Central memory CD4-positive, alpha-beta T cell (primary cell): ENCODE results near the gene ARFGEF2.
"Not testable (repeated sequence)": the region's sequence is repeated elsewhere in the genome, so short reads cannot be mapped to it uniquely, and the experiment has no call there.

Experiments used
- DNase-seq: peaks from one replicate; pipeline ENCODE4 v3.0.0; 2022

Gene ARFGEF2

DNA sequence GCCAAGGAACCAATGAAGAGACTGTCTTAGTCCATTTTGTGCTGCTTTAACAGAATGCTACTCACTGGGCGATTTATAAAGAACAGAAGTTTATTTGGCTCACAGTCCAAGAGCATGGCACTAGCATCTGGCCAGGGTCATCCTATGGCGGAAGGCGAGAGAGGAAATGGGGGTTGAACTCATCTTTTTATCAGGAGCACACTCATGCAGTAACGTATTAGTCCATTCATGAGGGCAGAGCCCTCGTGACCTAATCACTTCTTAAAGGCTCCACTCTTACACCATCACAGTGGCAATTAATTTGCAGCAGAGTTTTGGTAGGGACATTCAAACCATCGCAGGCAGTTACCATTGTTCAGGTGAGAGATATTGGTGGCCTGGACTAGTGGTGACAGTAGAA, 8.5 kb downstream of the ARFGEF2 start:
- no peak for DNase-seq

GRCh38 chr20:48930878-48931277, 9.4 kb downstream of the ARFGEF2 start:
- no peak for DNase-seq

DNA sequence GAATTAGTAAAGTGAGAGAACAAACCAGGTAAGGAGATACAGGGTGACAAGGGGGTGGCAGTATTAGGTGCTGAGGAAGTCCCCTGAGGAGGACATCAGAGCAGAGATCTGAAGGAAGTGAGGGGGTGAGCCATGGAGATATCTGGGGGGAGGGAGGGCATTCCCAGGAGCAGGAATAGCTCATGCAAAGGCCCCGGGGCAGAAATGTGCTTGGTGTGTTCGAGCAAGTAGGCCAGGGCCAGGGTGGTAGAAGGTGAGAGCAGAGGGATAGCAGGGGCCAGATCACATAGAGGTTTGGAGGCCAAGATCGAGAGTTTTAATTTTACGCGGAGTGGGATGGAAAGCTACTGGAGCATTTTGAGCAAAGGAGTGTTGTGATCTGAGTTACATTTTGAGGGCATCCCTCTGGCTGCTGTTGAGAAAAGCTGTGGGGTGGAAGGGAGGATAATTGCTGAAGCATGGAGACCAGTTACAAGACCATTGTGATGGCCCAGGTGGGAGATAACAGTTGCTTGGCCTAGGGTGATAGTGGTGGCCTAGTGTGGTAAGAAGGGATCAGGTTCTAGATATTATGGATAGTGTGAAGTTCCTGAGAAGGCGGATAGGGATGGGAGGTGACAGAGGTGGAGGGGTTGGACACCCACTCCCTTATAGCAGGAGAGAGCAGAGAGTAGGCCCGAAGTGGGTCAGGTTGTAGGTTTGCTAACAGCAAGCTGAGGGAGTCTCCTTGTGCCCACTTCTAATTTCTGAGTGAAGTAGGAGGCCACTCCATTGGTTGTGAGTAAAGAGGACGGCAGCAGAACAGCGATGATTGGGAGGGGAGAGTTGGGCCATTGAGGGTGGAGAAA, 10.2 kb downstream of the ARFGEF2 start:
- DNase-seq: no peak

DNA sequence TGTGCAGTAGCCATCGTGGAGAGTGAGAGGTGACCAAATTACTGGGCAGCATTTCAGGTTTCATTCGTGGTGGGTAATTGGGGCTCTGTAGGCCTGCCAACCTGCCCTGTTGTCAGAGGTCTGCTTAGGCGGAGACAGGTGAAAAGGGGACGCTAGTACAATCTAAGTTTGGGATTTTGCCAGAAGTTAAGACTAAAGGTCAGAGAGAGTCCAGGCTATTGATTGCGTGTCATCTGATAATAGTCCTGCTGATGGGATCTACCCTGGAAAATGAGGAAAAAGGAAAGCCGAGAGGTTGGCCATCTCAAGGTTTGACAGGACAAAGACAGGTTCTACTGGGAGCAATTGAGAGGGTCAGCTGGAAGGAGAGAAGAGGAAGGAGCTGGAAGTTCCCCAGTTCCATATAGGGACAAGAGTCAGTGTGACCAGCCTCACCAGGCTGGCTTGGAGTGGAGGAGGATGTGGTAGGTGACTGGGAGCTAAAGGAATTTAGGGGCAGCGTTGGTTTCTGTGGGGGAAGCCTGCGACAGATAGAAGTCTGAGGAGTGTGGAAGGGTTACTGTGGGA, 10.9 kb downstream of the ARFGEF2 start:
- DNase-seq: no peak

DNA sequence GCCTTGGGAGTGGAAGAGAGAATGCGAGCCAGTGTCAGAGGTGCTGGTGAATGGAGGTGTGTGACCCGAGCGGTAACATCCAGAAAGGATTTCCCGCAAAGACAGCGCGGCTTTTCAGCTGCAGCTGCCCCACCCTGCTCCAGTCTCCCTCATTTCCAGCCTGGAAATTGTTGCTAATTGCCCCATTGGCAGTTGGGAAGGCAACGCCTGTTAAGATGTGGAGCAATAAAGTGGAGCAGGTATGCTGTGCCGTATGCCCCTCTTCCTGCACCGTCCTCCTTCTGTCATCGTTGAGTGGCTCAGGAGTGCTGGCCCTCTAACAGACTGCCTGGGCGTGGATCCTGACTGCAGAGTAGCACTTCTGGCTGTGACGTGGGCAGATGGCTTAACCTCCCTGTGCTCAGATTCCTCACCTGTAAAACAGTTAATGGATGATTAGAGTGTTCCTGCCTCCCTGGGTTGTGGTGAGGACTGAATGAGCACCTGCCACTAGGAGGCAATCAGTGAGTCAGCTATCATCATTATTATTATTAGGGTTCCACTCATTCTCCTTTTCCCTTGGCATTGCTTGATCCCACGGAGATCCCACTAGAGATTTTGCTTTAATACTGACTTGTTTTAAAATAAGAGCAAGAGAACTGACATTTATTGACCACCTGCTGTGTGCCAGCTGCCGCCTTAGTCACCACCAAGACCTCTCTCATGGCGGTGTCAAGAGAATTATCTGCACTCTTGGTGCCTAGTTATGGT, 11.7 kb downstream of the ARFGEF2 start:
- no peak for DNase-seq

DNA sequence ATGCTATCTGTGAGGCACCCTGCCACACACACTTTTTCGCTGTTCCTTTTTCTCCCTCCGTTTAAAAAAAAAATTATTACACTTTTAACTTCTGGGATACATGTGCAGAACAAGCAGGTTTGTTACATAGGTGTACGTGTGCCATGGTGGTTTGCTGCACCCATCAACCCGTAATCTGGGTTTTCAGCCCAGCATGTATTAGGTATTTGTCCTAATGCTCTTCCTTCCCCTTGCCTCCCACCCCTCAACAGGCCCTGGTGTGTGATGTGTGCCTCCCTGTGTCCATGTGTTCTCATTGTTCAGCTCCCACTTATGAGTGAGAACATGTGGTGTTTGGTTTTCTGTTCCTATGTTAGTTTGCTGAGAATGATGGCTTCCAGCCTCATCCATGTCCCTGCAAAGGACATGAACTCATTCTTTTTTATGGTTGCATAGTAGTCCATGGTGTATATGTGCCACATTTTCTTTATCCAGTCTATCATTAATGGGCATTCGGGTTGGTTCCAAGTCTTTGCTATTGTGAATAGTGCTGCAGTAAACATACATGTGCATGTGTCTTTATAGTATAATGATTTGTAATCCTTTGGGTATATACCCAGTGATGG, 12.9 kb downstream of the ARFGEF2 start:
- DNase-seq: not testable (repeated sequence)

DNA sequence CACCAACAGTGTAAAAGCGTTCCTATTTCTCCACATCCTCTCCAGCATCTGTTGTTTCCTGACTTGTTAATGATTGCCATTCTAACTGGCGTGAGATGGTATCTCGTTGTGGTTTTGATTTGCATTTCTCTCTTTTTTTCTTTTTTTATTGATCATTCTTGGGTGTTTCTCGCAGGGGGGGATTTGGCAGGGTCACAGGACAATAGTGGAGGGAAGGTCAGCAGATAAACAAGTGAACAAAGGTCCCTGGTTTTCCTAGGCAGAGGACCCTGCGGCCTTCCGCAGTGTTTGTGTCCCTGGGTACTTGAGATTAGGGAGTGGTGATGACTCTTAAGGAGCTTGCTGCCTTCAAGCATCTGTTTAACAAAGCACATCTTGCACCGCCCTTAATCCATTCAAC, 13.5 kb downstream of the ARFGEF2 start:
- DNase-seq: not testable (repeated sequence)

DNA sequence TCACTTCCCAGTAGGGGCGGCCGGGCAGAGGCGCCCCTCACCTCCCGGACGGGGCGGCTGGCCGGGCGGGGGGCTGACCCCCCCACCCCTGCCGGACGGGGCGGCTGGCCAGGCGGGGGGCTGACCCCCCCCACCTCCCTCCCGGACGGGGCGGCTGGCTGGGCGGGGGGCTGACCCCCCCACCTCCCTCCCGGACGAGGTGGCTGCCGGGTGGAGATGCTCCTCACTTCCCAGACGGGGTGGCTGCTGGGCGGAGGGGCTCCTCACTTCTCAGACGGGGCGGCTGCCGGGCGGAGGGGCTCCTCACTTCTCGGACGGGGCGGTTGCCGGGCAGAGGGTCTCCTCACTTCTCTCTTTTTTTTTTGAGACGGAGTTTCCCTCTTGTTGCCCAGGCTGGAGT, 14.7 kb downstream of the ARFGEF2 start:
- DNase-seq: not testable (repeated sequence)

DNA sequence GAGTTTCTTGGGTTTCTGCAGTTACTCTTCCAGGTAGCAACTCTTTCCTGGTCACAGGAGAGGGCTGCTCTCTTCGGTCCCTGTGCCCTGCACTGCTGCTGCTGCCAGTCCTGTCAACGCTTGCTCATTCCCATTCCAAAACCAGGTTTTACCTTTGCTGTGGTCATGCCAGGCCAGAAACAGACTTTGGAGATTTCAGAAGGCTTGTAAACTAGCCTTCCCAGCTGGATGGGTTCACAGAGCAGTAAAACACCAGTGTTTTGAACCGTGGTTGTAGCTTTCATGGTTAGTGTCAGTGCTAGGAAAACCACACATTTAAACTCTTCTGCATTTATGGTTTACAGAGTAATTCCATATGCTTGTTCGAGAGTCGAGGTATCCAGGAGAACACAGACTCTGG, 16.2 kb downstream of the ARFGEF2 start:
- DNase-seq: no peak

- DNase-seq: no peak
These were observed 17.2 kb downstream of the ARFGEF2 start for GRCh38 chr20:48938670-48939069.

DNA sequence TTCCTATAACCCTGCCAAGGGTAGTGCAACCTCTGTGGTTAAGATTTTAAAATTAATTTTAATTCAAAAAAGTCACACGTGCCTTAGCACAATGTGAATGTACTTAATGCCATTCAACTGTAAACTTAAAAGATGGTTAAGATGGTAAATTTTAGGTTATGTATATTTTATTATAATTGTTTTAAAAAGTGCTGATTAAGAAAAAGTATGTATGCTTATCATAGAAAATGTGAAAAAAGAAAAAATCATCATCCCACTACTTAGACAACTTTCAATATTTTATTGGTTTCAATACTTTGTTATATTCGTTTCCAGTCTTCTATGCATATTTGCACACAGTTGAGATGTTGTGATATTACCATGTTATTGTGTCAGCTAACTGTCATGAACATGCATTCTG, 18.7 kb downstream of the ARFGEF2 start:
- DNase-seq: no peak

DNA sequence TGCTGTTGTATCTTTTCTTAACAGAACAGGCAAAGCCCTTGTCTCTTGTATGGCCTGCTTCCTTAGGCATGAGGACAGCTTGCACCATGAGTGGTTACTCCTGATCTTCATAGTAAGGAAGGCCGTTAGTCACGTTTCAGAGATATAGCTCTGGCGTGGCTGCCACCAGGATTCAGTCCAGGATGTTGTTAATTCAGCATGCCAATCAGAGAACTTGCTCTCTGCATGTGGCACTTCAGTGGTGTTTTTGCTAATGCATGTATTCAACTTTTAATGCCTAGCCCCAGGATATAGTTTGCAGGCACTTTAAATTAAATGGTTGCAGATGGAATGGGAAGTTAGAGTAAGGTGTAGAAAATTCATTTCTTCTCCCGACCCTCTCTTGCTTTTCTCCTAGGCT, 20.0 kb downstream of the ARFGEF2 start:
- no peak for DNase-seq

DNA sequence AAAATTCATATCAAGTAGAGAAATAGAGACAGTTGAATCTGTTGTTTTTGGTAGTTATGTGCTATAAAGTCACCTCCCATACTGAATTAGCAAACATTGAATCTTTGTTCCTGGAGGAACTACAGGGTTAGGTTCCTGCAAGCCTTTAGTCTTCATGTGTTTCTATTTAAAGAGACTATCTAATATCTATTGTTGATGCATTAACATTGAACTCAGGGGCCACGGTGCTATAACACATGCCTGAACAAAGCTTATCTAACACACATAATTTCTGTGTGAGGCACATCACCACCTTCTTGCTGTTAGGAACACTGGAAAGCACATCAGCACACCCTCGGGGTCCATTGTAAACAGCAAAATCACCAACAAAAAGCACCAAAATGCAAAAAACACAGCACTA, 21.2 kb downstream of the ARFGEF2 start:
- DNase-seq: no peak

- DNase-seq: no peak
These were observed 23.3 kb downstream of the ARFGEF2 start for GRCh38 chr20:48944663-48945297.

DNA sequence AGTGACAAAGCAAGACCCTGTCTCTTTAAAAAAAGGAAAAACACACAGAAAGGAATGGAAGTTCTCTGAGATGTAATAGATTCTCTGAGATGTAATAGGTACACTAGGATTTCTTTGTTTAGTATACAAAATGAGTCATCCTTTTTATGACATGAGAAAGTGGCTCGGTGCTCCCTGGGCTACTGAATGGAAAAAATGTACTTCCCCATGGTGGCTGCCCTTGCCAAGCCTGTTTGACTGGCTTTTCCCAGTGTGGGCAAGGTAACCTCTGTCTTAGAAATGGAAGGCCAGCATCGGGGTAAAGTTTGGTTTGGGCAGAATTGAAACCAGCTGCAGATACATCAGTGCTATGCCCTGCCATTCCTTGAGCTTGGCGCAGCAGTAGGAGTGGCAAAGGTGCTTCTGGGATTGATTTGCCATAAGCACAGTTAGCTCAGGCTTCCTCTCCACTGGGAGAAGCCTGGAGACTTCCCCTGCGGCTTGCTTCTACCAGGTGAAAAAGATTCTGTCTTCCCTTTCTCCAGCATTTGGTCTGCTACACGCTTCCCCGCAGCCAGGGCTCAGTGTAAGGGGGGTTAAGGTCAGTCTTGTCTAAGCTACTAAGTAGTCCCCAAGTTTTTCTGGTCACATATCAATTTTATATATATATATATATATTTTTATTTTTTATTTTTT, 24.5 kb downstream of the ARFGEF2 start:
- no peak for DNase-seq

GRCh38 chr20:48948612-48949011, 27.1 kb downstream of the ARFGEF2 start:
- no peak for DNase-seq

DNA sequence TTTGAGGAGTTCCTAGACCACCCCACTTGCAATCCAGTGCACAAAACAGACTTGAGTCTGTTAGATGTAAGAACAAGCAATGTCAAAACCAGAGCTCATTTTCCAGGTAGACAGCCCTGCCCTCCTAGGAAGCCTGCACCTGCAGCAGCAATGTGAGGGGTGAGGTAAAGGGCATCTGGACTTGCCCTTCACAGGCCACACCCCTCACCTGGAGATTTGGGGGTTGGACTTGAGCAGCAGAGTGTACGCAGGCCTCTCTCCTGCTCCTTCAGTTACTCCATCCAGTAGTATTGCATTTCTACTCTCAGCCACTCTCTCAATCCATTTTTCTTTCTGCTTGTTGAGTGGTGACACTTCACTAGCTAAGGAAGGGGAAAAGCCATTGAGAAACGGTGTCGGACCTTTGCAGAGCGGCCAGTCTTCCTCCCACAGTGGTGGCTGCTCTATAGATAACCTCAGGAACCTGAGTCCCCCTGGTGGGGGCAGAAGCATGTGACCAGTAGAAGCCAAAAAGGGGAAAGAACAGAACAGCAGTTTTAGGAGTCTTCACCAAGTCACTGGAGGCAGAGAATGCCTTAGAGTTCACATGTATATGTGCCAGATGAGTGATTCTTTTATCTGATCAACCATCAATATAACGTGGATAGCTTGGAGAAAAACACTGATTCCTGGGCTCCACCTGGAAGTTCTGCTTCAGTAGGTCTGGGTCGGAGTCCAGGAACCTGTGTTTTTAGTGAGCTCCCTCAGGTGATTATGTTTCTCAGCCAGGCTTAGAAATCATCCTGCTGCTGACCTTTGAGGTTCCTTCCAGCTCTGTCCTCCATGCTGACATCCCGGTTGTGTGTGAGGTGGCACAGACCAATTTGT, 28.0 kb downstream of the ARFGEF2 start:
- no peak for DNase-seq

DNA sequence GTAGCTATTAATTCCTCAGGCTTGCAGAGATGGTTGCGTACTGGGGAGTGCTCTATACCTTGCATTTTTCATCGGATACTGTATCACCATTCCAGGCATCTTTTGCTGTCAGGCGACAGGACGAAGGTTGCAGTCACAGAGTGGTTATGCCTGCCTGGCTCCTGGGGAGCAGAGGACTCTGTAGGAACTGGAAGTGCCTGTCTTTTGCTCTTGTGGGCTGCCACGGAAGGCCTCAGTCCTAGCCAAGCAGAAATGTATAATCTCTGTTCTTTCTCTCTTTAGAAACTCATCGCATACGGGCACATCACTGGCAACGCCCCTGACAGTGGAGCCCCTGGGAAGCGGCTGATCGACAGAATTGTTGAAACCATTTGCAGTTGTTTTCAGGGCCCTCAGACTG, 29.5 kb downstream of the ARFGEF2 start:
- no peak for DNase-seq

GRCh38 chr20:48951646-48952045, 30.1 kb downstream of the ARFGEF2 start:
- no peak for DNase-seq

- no peak for DNase-seq
These were observed 31.1 kb downstream of the ARFGEF2 start for GRCh38 chr20:48952656-48953055.

GRCh38 chr20:48953653-48954052, 32.1 kb downstream of the ARFGEF2 start:
- DNase-seq: no peak
